GM18519 (cell line): ENCODE measurements around the gene SUPT6H.
"Not testable (repeated sequence)": the region's sequence is repeated elsewhere in the genome, so short reads cannot be mapped to it uniquely, and the experiment has no call there.

Experiments
- ATAC-seq: cut with Tn5 transposase; IDR thresholded peaks from one replicate; pipeline ENCODE4 v1.9.1; 2021; ENCODE audit warnings: mild to moderate bottlenecking, moderate library complexity; ENCODE audit not compliant: unreplicated experiment, low FRiP score

The SUPT6H gene

GRCh38 chr17:28717578-28718332 is 55.8 kb downstream of the SUPT6H start, which contains the start of gene RAB34:
RAB34 (minus strand) TSS chr17:28717868; CDS start chr17:28717266, 602 bp downstream.
- ATAC-seq: no peak

GRCh38 chr17:28718333-28719020 is 56.5 kb downstream of the SUPT6H start:
- no peak for ATAC-seq

- ATAC-seq: no peak
Observed at GRCh38 chr17:28719021-28719433, 57.0 kb downstream of the SUPT6H start.

- no peak for ATAC-seq
Observed at GRCh38 chr17:28720247-28720996, 58.4 kb downstream of the SUPT6H start.

GRCh38 chr17:28720997-28721329 is 59.0 kb downstream of the SUPT6H start:
- ATAC-seq: not testable (repeated sequence)

- ATAC-seq: no peak
Observed at GRCh38 chr17:28722417-28723158, 60.6 kb downstream of the SUPT6H start.

GRCh38 chr17:28723159-28723835 is 61.3 kb downstream of the SUPT6H start:
- ATAC-seq: no peak

- ATAC-seq: not testable (repeated sequence)
Observed at GRCh38 chr17:28723836-28724499, 62.0 kb downstream of the SUPT6H start.

GRCh38 chr17:28724500-28725165 is 62.6 kb downstream of the SUPT6H start:
- ATAC-seq: no peak

- no peak for ATAC-seq
Observed at GRCh38 chr17:28725166-28725659, 63.2 kb downstream of the SUPT6H start.

- ATAC-seq: no peak
Observed at GRCh38 chr17:28725660-28726225, 63.7 kb downstream of the SUPT6H start.

GRCh38 chr17:28726226-28726626 is 64.2 kb downstream of the SUPT6H start, which contains the start of gene TLCD1:
TLCD1 (minus strand) TSS chr17:28726233; CDS start chr17:28726097, 136 bp downstream.
- no peak for ATAC-seq

GRCh38 chr17:28726627-28727491 is 64.9 kb downstream of the SUPT6H start:
- peak; percentile 25 for ATAC-seq

- peak; percentile 25 for ATAC-seq
Observed at GRCh38 chr17:28728364-28729200, 66.6 kb downstream of the SUPT6H start, which contains the start of gene NEK8. NEK8 (plus strand) TSS chr17:28728788; CDS start chr17:28728814, 26 bp downstream.

- ATAC-seq: no peak
Observed at GRCh38 chr17:28729950-28730330, 67.9 kb downstream of the SUPT6H start.

GRCh38 chr17:28733346-28733745 is 71.3 kb downstream of the SUPT6H start:
- no peak for ATAC-seq
